HG02798 (cell line): ENCODE results near the gene FHL1.

Experiments used
- ATAC-seq: cut with Tn5 transposase; IDR thresholded peaks from one replicate; pipeline ENCODE4 v1.9.1; 2021; ENCODE audit warnings: mild to moderate bottlenecking; ENCODE audit not compliant: unreplicated experiment, poor library complexity

FHL1 gene

DNA sequence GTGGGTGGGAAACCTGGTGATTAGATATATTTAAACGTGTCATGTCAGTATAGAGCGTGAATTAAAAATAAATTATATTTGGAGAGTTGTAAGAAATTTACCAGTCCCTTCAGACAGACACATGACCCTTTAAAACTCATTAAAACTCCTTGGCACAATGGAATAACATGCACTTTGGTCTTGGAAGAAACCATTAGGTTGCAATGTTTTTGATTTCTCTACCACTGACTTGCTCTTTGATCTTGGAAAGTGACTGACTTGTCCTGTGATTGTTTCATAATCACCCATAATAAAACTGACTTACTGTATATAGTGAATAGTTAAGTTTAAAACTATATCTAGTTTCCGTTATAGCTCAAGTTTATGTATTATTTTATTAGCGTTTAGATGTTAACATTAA is 35.8 kb downstream of the FHL1 start:
- no peak for ATAC-seq

DNA sequence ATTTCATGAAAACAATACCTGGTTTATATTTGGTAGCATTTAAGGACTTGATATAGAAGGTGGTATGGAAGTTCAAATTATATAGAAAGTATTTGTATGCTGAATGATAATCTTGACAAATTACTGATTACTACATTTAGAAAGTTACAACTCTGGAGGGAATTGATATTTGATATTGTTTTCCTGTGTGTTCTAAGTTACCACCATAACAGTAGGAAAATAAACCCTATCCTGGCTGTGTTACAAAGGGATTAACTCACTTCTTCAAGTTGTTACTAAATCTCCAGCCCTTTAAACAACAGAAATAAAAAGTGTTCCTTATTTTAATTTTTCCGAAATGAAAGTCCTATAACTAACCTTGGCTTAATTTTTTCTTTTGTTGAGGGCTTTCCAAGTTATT is 36.6 kb downstream of the FHL1 start:
- ATAC-seq = no peak

DNA sequence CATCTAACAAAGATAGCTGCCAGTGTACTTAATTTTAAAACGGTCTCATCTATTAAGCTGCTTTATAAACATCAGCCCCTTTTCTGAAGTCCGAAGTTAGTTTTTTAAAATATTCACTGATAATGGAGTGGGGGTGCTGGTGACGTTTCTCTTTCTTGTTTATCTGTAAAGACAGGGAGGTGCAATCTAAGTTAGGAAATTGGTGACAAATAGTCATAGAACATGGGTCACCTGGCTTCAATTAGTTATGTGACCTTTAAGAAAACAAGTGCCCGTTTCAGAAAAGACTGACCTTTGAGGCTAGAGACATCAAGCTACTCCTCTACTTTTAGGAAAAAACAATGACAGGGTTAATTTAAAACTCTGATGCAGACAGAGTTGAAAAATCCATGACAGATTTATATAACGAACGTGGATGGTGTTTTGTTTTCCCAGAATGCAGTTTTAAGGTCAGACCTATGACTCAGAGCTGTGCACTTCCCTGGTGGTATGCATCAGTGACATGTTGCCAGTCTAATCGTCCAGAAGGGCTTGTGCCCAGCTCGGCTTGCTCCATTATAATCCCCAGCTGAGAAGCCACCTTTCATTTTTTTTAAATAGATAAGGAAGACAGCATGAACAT is 38.2 kb downstream of the FHL1 start:
- ATAC-seq = no peak

DNA sequence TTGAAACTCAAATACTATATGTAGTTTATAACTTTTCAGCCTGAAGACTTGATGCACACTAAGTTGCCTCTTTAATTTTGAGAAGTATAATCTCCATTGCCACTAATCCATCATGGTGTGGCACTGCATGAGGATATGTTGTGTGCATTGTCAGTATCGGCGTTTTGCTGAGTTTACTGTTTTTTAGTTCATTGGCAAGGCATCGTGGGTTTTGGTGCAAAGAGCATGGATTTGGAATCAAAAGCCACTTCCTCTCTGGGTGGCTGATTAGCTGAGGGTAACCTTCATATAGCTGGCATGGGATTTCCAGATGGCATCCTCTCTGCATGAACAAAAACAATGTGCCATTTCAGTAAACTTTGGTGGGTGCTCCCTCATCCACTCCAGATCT is 38.7 kb downstream of the FHL1 start:
- no peak for ATAC-seq

DNA sequence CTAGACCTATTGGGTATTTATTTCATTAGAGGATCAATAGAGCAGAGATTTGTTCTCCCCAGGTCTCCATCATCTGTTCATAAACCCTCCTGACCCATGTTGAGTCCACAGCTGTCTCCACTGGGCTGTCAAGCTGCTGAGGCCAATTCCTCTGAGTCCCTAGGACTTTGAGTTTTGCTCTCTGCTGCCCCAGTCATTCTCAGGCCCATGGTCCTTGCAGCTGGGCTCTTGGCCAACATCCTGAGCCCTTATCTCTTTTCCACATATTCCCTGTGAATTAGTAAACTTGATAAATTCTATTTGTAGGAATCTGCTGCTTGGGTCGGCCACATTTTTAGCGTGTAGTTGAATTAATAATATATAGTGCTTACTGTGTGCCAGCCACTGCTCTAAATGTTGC is 41.9 kb downstream of the FHL1 start:
- no peak for ATAC-seq

DNA sequence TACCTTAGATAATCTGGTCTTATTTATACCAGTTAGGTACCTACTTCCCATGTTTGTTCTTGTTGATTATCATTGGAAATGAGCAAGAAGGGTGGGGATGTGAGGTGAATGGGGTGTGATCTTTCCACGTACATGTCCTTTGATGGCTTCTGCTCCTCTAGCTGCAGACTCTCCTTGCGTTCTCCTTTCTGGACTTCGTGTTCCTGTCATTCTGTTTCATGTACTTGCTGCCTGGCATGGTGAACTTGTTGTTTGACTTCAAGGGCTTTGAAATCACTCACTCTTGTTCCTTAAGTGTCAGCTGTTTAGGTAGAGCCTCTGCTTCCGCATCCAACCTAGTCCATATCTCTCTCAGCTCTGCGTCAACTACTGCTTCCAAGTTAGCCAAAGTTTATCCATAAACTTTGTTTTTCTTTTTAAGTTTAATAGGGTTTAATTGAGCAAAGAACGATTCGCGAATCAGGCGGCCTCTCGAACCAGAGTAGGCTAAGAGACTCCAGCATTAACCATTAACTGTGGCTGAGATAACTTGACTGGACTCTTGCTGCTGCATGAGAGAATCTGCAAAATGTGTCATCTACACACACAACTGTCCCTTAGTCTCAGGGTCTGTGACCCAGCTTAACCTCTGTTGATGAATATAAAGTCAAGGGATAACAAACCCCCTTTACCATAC is 42.8 kb downstream of the FHL1 start:
- ATAC-seq = no peak

DNA sequence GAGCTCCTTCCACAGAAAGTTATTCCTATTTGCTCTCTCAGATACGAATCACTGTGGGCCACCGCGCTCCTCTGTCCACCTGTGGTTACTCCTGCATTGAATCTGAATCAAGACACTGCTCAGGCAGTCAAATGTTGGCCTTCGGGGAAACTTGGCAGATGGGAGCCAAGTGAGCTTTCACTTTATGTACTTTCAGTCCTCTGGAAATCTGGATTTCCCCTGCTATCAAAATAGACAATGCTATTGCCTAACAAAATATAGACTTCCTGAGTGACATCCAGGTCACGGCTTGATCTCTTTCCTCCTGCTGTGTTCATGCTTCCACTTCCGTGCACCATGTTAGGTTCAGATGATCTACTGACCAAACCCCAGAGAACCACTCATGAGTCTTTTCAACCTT is 43.8 kb downstream of the FHL1 start:
- no peak for ATAC-seq

DNA sequence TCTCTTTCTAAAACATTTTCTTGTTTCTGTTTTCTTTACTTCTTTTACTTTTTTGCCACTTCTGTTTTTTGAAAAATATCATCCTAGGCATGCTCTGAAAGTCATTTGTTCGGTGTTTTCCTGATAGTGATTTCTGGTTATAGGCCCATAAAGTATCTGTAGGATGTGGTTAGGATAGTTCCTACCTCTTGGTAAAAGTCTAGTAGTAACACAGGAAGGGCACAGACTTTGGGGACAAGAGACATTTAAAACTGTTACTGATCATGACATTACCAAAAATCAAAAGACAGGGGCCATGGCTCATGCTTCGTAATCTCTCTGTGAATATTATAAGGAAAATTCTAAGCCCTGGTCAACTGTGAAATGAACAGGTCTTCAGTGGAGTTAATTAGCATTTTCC is 44.8 kb downstream of the FHL1 start:
- ATAC-seq = no peak

DNA sequence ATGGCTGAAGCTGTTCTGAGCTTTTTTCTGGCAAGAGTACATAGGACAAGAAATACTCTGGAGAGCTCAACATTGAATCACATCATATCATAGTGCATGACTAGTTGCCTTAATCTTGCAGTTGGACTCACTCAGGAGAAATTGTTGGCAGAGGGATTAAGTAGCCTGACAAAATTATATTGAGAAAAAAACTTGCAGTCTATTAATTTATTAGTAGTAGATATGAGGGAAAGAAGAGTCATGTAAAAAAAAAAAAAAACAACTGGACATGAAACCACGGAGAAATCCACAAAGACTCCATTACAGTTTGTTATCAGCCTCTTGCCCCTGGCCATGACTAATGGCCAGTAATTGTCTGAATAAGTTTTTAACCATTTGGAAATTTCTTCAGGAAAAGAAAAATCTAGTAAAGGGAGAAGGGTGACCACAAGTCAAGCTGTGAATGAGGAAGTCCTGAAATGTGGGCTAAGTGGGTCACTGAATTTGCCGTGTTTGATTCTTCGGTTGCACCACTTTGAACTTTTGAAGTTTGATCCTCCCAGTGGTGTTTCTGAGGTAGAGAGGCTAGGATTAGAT is 45.6 kb downstream of the FHL1 start:
- ATAC-seq = no peak

DNA sequence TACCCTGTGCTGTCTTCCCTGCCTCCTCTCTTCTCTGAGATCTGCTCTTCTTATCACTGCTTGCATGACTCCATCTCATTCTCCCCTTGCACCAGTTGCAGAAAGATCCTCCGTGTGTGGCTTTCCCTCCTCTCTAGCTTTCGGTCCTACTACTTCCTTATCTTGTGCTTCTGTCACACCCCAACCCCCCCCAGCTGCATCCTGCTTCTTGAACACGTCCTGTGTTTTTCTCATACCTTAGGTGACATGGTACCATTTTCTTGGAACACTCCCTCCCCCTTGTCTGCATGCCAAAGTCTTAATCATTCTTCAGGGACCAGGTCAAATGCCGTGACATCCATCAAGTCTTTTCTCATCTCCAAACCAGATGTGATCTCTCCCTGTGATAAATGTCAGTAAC is 46.4 kb downstream of the FHL1 start:
- no peak for ATAC-seq

DNA sequence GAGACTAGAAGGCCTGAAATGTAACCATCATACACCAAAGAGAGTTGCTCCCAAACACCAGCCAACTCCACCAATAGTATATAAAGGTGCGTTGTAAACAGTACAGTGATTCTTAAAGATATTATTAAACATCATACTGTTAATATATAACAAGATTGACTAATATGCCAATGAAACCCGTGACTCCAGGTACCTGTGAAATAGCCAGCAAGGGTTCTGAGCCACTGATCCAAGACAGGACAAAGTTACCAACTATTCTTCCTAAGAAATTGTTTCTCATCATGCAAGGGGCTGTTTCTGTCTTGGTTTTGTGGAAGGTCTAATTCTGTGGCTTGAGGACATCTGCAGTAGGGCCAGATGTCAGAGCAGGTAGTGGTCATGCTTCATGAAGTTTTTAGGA is 47.2 kb downstream of the FHL1 start:
- no peak for ATAC-seq

DNA sequence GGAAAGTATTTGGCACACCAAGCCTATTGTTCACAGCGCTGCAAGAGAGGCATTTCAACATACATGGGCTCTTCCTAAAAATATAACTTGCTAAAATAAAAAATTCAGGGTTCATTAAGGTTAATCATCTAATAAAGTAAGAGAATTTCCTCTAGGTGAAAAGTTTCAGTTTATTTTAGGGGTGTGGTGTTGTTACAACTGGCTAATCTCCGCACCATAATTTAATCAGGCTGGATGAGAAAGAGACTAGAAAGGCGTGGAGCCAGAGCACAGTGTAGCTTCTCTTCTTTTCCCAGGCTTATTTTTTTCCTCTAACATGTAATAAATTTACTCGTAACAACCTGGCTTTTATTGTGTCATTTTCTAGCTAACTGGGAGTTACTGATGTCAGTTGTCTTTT is 47.9 kb downstream of the FHL1 start:
- ATAC-seq = no peak

DNA sequence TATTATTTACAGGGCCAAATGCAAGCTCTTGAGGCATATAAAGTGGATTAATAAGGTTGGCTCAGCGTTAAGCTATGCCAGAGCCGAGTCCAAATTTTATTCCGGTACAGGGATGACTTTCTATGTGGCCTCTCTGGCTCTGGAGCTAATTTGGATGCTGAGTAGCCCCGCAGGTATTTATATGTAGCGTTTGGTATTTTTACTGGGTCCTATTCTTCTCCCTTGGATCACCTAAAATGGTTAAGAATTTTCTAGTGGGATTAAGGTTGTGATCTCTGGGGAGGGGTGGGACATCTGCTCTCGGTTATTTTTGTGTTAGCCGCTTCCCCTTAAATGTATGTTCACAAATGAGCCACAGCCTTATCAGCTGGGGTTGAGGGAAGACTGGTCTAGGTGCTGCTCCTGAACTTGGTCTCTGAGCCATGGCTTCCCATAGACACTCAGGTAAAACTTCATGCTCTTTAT is 49.4 kb downstream of the FHL1 start:
- ATAC-seq = no peak

DNA sequence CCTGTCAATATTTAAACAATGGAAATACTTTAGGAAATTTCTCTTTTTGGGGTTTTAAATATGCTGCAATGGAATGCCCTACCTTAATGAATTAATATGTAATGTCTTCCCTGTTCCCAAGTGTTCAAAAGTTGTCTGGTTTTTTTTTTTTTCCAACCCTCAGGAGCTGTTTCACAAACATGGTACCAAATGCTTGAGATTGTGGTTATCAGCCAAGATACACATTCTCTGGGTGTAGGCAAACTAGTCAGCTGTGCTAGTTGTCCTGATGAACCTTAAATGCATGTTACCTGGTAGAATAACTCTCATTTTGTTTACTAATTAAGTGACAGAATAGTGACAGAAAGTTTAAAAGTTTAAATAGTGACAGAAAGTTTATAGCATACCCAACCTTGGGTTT is 50.7 kb downstream of the FHL1 start:
- ATAC-seq = no peak

DNA sequence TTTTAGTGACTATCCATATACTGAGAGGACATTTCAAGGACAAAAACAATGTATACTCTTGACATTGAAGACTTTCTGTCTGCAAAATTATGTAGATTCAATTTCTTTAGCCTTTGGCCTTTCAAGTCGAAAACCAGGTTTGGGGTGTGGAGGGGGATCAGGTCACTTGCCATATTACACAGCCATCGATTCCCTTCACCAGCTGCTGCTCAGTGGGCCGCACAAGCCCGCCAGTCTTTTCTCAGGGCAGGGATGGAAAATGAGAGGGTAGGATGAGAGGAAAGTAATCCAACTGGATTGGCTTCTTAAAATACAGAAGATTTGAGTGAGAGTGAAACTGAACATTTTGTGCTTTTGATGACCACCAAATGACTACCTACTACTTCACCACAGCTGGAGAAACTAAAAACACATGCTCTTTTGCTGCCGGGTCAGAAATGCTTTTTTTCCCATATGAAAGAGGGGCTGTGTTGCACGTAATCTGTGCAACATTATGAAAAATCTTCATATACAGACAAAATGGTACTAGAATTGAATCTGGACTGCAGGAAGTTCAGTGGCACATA is 51.4 kb downstream of the FHL1 start:
- no peak for ATAC-seq

DNA sequence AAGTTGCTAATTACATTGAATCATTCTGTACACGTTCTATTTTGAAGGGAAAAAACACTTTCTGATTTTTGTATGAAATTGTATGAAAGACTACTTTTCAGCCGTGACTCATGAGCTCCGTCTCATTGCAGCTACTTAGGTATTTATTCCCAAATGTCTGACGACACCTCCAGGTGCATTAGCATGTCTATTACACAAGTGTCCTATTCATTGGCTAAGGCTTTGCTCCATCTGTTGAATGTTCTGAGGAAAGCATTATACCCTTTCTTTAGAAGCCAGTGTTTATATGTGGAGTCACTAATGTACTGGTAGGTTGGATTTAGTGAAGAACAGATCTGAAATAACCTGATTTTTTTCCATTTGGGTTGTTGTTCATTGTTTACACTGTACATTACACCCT is 52.0 kb downstream of the FHL1 start:
- ATAC-seq = no peak

DNA sequence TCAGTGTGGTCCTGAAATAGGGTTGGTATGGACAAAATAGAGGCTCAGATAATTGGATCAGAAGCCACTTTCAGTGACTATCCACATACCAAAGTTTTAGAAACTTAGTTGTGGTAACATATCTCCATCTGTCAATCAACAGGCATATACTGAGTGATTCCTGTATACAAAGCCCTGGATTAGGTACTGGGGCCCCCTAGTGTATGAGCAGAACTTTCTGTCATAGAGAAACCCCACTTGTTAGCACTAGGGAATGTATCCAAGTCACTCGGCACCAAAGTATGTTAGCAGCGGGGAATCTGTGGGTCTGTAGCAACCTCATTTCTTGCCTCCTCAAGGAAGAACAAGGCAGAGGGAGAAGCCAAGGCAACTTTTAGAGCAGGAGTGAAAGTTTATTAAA is 53.1 kb downstream of the FHL1 start:
- no peak for ATAC-seq

DNA sequence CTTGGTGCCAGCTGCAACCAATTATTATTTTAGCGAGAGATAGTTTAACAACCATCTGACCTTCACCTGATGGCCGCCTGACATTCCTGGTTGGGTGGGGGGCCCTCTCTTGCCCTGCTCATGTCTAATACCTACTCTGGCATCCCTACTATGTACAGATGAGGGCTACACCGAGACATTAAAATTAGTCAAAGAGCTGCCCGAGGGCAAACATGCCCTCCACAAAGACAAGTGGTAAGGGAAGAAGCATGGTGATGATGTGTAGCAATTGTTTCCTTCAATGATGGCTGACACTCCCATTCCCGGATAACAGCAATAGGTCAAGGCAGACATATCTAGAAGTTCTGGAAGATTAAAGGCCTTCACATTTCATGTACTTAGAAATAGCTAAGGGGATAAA is 54.3 kb downstream of the FHL1 start:
- no peak for ATAC-seq

DNA sequence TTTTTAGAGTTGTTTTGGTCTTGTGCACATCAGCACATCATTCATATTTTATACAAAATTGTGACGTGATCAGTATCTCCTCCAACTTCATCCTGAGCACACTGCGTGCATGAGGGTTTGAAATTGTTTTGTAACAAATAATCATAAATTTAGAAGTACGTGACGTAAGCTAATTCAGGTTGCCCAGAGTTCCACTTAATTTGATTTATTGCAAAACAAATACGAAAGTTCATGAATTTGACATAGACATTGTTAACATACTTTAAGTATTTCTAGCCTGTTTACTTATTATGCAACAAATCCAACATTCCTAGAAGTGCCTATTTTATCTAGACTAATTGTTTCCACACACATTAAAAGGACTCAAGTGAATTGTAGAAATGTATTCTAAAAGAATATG is 55.6 kb downstream of the FHL1 start:
- ATAC-seq = no peak

DNA sequence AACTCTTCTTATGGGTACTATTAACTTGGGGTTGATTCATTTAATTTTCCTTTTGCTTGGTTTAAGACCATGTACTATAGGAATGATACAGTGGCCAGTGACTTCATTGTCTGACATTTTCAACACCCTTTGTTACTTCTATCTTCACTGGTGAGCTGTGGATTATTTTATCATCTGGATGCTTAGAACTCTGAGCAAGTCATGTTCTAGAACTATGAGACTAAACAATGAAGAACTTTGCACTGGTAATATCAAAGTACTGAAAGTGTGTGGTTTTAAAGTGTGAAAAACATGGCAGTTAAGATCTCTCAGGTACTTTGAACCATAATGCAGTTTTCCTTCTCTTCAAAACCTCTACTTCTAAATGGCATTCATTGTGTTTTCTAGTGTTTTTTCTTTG is 56.1 kb downstream of the FHL1 start:
- no peak for ATAC-seq

DNA sequence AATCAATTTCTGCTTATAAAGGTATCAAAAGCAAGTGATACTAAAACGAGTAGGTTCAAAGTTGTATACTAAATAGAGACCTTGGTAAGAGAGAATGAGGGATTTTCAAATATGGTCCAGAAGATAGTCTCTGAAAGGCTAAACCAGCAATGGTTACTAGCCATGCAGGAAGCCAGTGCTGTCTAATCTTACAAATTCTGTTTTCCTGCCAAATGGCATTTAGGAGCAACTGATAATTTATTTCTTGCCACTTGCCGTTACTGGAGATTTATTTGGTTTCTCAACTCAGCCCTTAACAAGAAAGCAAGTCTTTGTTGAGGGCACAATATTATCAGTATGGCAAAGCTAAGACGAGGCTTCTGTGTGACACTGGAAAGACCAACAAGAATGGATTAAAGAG is 56.6 kb downstream of the FHL1 start:
- ATAC-seq = no peak

DNA sequence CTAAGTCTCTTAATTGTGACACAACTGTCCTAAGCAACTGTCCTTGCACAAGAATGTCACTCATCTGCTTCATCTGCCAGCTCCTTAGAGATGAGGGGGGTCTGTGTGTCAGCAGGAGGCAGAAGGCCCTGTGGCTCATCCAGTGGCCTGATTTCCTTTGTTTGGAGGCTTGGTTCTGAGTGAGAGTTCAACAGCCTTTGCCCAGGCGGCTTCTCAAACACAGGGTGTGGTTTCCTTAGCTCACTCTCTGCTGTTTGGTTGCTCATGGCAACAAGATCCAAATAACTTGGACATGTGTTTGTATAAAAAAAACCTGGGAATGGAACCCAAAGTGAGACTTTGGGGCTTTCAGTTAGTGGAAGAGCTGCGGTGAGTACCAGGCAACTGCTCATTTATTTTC is 57.2 kb downstream of the FHL1 start:
- ATAC-seq = no peak
